Muscle of leg (tissue), 11 donors: ENCODE measurements around the gene NOX1. TPM values are rescaled to one million over a fixed set of nuclear protein-coding genes. Genes with fewer than 3 reads are reported as not detected.
"Not testable (repeated sequence)": the region's sequence is repeated elsewhere in the genome, so short reads cannot be mapped to it uniquely, and the experiment has no call there.

Experiments used
- DNase-seq: peaks from one replicate; pipeline ENCODE4 v3.0.0; 2013
- H3K27ac ChIP-seq: one replicate; pipeline ENCODE4 v1.5.1; 2013; ENCODE audit warnings: mild to moderate bottlenecking, low read length, control low read depth
- H3K27me3 ChIP-seq: one replicate; pipeline ENCODE4 v1.6.1; 2013; ENCODE audit warnings: low read length; ENCODE audit not compliant: control insufficient read depth, insufficient read depth
- H3K36me3 ChIP-seq: one replicate; pipeline ENCODE4 v1.6.1; 2013; ENCODE audit warnings: low read length; ENCODE audit not compliant: control insufficient read depth, insufficient read depth
- H3K4me1 ChIP-seq: one replicate; pipeline ENCODE4 v1.6.1; 2013; ENCODE audit warnings: low read length; ENCODE audit not compliant: control insufficient read depth, insufficient read depth
- H3K4me3 ChIP-seq: one replicate; pipeline ENCODE4 v1.5.1; 2013; ENCODE audit warnings: low read length, control low read depth
- H3K9me3 ChIP-seq: replicated peaks from 2 replicates; pipeline ENCODE4 v1.6.1; 2013; ENCODE audit warnings: low read depth, low read length; ENCODE audit not compliant: control insufficient read depth
- WGBS: methylation state at CpG from one replicate; pipeline ENCODE4 v1.1.5; 2013; ENCODE audit warnings: missing lambda C conversion rate; ENCODE audit not compliant: insufficient coverage; 5-methylcytosine and 5-hydroxymethylcytosine counted together
- polyA plus RNA-seq, 8 donors: library from polyadenylated mRNA; unstranded; fragments of 120-200 nt; gene quantifications; one replicate each; pipeline versions ENCODE4 v1.2.1 to v1.2.3, GENCODE V29; 2013; ENCODE audit warnings: inconsistent platforms in 1 of 8, low replicate concordance in 1 of 8; ENCODE audit not compliant: insufficient read length in 8 of 8, insufficient read depth in 1 of 8
- total RNA-seq: library from RNA; stranded (reverse); fragments of 120-200 nt; gene quantifications from one replicate; pipeline ENCODE4 v1.2.4, GENCODE V29; 2013

NOX1 gene
- total and polyA plus RNA-seq, 9 donors = 0.04 to 0.38 (median 0.19) TPM; not detected in 1

DNA sequence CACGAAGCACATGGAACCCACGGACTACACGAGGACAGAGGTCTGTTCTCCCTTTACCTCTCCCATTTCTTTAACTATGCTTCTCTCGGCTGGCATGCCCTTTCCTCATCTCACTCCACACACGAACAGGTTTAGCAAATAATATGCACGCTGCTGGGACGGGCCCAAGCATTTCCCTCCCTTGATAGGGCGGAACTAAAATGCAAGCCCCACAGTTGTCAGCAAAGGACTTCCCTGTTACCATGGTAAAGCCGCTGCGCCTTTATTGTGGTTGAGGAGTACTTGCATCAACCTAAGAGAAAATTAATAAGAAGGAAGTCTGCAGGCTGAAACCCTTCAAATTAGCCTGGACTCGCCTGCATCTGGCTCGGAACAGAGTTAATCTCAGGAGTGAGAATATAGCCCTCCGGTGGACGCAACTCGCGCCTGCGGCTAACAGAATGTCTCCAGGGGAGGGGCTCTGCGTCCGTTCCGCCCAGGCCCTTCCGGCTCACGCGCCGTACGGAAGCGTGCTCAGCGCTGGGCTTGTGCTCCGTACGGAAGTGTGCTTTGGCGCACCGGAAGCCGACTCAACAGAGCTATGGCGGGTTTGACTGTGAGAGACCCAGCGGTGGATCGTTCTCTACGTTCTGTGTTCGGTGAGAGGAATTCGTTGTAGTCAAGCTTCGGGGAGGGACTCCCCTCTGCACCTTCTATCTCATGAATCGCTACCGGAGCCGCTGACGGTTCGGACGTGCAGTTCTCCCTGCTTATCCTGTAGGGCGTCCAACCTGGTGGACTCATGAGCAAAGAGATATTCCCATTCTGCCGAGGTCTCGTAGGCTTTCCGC is 54.1 kb downstream of the NOX1 start, which contains the start of gene CSTF2:
Gene CSTF2, plus strand, starts transcription at position 555 of the 830 bp plus-strand sequence. Its CDS starts 26 bp downstream, at position 581.
- H3K9me3 ChIP-seq = no peaks in the 10 kb centered on the region
- H3K27me3 ChIP-seq = peaks cover 7% of the 10 kb centered on the region
- DNase-seq = peak; percentile 93
- H3K27ac ChIP-seq = peak within 1 kb of the TSS; percentile 48
- H3K36me3 ChIP-seq = peaks cover 7% of the 10 kb centered on the region
- 42% methylated on average over 39 of the region's 49 CpGs for WGBS
- H3K4me3 ChIP-seq = peak within 1 kb of the TSS; percentile 62
- H3K4me1 ChIP-seq = no peaks in the 10 kb centered on the region

DNA sequence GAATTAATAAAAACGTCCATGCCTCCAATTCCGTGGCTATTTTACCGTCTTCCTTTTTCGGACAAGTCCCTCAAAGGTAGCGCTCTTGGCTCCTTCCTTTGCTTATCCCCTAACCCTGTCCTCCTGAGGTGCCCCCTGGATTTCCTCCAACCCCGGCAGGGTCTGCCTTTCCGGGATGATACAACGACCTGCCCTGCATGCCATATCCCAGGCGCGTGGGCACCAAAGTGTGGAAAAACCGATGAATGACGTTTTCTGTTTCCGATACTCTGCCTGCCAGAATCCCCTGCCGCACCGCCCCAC is 54.7 kb downstream of the NOX1 start:
- Histone ChIP-seq H3K36me3 (peaks cover 7% of the 10 kb centered on the region), H3K4me3 (peak overlapping the region; percentile 62), H3K27ac (peak overlapping the region; percentile 15), H3K9me3 (no peaks in the 10 kb centered on the region), H3K4me1 (no peaks in the 10 kb centered on the region), H3K27me3 (peaks cover 9% of the 10 kb centered on the region)
- WGBS = 35% methylated on average over 15 of the region's 15 CpGs
- DNase-seq = no peak

DNA sequence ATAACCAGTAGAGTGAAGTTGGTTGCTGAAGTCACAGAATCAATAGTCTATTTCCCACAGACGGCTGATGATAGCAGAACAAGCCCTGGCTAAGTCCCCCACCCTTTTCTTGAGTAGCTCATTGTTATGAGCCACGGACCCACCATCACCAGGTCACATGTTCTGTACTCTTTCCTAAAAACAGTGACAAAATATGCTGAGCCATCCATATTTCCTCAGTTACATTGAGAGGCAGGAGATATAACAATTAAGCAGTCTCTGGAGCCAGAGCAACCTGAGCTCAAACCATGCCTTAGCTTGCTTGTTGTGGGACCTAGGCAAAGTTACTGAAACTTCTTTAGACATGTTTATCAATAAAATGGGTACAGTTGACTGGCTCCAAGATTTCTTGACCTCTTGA is 56.8 kb downstream of the NOX1 start:
- no peak for DNase-seq
- peaks cover 15% of the 10 kb centered on the region for H3K27me3 ChIP-seq
- 58% methylated on average over 2 of the region's 2 CpGs for WGBS
- H3K4me1 ChIP-seq = no peaks in the 10 kb centered on the region
- H3K27ac ChIP-seq = no peak overlapping the region
- no peaks in the 10 kb centered on the region for H3K9me3 ChIP-seq
- no peaks in the 10 kb centered on the region for H3K36me3 ChIP-seq
- no peak overlapping the region for H3K4me3 ChIP-seq

DNA sequence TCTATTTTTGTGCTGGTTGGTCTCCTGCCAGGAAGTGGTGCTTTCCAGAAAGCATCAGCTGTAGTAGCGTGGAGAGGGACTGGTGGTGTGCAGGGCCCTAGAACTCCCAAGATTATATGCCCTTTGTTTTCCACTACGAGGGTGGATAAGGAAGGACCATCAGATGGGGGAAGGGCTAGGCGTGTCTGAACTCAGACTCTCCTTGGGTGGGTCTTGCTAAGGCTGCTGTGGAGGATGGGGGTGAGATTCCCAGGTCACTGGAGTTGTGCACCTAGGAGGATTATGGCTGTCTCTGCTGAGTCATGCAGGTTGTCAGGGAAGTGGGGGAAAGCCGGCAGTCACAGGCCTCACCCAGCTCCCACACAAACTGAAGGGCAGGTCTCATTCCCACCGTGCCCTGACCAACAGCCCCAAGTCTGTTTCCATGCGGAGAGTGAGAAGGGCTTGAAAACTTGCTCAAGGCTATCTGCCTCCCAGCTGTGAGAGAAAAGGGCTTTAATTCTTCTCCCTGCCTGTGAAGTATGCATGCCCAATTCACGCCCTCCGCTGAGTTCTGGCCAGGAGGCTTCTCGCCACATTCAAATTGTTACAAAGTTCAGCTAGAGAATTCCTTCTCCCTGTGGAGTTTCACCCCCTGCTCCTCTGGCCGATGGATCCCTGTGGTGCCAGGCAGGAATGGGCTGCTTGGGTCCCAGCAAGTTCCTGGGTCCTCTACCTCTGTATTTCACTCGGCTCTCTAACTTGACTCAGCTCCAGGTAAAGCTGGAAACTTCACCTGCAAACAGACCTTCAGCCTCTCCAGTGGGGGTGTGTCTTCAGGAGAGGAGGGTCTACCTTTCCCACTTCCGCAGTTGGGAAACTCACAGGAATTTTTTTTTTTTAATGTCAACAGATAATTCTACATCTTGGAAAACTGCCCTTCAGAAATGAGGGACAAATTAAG is 61.7 kb downstream of the NOX1 start:
- H3K36me3 ChIP-seq = no peaks in the 10 kb centered on the region
- peaks cover 11% of the 10 kb centered on the region for H3K27me3 ChIP-seq
- no peak overlapping the region for H3K27ac ChIP-seq
- H3K9me3 ChIP-seq = no peaks in the 10 kb centered on the region
- no peak for DNase-seq
- 50% methylated on average over 5 of the region's 12 CpGs for WGBS
- no peak overlapping the region for H3K4me3 ChIP-seq
- H3K4me1 ChIP-seq = no peaks in the 10 kb centered on the region

DNA sequence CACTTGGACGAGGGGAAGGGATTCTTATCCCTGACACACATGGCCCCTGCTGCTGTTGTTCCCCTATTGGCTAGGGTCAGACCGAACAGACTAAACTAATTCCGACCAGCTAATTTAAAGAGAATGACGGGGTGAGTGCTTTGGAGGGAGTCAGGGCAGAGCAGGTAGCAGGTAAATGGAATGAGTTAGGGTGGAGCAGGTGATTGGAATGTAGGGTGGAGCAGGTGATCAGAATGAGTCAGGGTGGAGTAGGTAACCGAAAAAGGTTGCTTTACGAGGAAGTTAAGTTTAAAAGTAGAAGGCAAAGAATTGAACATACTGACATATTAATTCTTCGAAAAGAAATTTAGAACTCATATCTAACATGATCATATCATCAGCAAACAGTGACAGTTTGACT is 65.9 kb downstream of the NOX1 start:
- 83% methylated on average over 4 of the region's 7 CpGs for WGBS
- not testable (repeated sequence) for H3K4me1 ChIP-seq, DNase-seq, H3K36me3 ChIP-seq, H3K4me3 ChIP-seq, H3K27ac ChIP-seq, H3K9me3 ChIP-seq
- H3K27me3 ChIP-seq = peaks cover 11% of the 10 kb centered on the region

DNA sequence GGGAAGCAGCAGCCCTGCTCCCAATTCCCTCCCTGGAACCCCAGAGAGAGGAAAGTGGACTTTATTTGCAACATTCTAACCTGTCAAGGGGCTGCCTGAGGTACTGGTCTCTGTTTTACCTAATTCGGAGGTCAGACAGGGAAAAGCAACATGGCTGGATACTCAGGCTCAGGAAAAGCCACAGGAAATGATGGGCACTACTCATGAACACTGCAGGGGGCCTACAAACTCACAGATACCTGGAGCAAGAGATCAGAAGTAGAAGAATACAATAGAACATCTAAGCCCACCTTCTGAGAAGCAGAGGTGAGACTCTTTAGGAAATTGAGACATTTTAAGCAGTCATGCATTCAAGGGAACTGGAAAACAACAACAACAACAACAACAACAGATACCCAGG is 69.4 kb downstream of the NOX1 start:
- Histone ChIP-seq H3K27ac (no peak overlapping the region), H3K27me3 (peaks cover 4% of the 10 kb centered on the region), H3K4me3 (no peak overlapping the region), H3K9me3 (no peaks in the 10 kb centered on the region), H3K4me1 (no peaks in the 10 kb centered on the region), H3K36me3 (no peaks in the 10 kb centered on the region)
- no peak for DNase-seq
- WGBS = 71% methylated on average over 1 of the region's 1 CpG

DNA sequence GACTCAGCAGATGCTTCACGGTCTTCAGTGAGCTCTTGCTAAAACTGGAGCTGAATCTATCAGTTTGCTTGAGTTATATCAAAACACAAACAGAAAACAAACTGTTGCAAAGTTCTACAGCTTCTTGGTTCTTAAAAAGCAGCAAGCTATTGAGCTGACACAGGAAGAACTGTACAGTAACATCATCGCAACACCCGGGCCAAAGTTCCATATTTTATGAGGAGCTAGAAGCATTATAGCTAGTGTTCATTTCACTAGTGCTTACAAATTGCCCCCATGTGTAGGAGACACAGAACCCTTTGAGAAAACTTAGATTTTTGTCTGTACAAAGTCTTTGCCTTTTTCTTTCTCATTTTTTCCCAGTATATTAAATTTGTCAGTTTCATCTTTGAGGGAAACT is 71.3 kb downstream of the NOX1 start:
- no peak for DNase-seq
- no peaks in the 10 kb centered on the region for H3K36me3 ChIP-seq
- no peaks in the 10 kb centered on the region for H3K4me1 ChIP-seq
- no CpG with 5 or more reads among the region's 3 CpGs for WGBS
- no peaks in the 10 kb centered on the region for H3K9me3 ChIP-seq
- H3K27me3 ChIP-seq = peaks cover 7% of the 10 kb centered on the region
- H3K4me3 ChIP-seq = no peak overlapping the region
- H3K27ac ChIP-seq = no peak overlapping the region

DNA sequence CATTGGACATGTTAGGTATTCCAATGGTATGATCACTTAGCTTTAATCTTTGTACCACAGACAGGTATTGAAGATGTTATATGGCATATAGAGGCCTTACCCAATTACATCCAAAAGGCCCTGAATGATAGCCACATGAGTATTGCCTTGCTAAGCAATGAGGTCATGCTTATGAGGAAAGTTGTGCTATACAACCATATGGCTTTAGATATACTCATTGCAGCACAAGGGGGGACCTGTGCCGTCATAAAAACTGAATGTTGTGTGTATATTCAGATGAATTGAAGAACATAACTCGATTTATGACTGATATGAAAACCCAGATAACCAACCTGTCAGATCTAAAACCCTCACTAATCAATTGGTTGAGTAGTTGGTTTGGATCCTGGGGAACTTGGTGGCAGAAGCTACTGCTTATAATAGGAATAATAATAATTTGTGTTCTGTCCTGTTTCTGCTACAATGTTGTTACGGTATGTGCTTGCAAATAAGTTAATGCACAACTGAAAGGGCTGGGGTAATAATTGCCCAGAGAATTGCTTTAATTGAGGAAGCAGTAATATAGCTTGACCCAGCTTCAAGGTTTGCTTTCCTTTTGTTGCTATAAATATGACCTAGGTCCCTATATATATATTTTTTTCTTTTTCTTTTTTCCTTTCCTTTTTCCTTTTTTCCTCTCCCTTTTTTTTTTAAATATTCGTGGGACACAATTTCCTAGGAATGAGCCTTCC is 75.5 kb downstream of the NOX1 start:
- no peak overlapping the region for H3K27ac ChIP-seq
- no peaks in the 10 kb centered on the region for H3K4me1 ChIP-seq
- peaks cover 4% of the 10 kb centered on the region for H3K27me3 ChIP-seq
- DNase-seq = no peak
- H3K4me3 ChIP-seq = no peak overlapping the region
- WGBS = no CpG with 5 or more reads among the region's 4 CpGs
- H3K9me3 ChIP-seq = no peaks in the 10 kb centered on the region
- H3K36me3 ChIP-seq = no peaks in the 10 kb centered on the region

DNA sequence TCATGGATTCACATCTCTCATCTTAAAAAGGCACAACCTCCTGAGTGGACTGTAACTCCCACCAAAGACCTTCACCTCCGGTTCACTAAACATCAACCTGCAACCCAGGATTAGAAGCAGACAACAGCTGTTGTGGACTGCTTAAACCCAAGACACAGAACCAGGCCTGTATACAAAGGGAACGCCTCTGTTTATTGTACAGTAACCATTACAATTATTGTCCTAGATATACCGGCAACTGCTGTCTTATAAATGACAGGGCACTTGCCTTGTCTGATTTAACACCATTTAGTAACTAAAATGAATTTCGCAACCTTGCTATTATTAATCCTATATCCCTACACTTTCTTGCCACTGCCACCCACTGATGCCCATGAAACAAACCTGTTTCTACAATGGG is 76.8 kb downstream of the NOX1 start:
- Histone ChIP-seq H3K36me3 (no peaks in the 10 kb centered on the region), H3K9me3 (no peaks in the 10 kb centered on the region), H3K27ac (no peak overlapping the region), H3K4me3 (no peak overlapping the region), H3K27me3 (peaks cover 6% of the 10 kb centered on the region), H3K4me1 (no peaks in the 10 kb centered on the region)
- WGBS = 86% methylated on average over 3 of the region's 4 CpGs
- DNase-seq = no peak

DNA sequence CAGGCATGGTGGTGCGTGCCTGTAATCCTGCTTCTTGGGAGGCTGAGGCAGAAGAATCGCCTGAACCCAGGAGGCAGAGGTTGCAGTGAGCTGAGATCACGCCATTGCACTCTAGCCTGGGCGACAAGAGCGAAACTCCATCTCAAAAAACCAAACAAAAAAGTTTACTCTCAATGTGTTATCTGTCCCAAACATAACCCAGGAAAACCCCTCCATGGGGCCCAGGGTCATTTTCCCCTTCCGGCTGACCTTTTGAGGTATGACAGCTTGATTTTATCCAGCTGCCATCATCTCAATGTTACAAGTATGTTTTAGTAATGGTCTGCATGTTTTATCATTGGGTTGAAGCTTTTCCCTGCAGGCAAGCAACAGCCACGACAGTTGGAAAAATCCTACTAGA is 77.8 kb downstream of the NOX1 start:
- H3K4me1 ChIP-seq, H3K36me3 ChIP-seq, H3K27me3 ChIP-seq, DNase-seq, H3K4me3 ChIP-seq, H3K9me3 ChIP-seq, H3K27ac ChIP-seq: not testable (repeated sequence)
- WGBS = 87% methylated on average over 2 of the region's 7 CpGs
